Gastroesophageal sphincter (tissue), 3 donors: Measurements from ENCODE around the gene CMTM5.

Experiments used
- POLR2AphosphoS5 ChIP-seq: sonication (generic); formaldehyde crosslinking; IDR thresholded peaks from one replicate; pipeline ENCODE4 v1.6.1; 2017; ENCODE audit warnings: antibody characterized with exemption
- TF ChIP-seq, protein P1 (sequence below), 4 experiments: fragments of 200-600 bp in 2 of 4; fragments of 450-650 bp in 2 of 4; sonication (generic) in 1 of 4; IDR thresholded peaks; one replicate each; pipeline ENCODE4 v1.5.1; 2017 to 2019; ENCODE audit warnings: antibody characterized with exemption in 4 of 4, mild to moderate bottlenecking in 2 of 4, moderate library complexity in 2 of 4

DNA sequence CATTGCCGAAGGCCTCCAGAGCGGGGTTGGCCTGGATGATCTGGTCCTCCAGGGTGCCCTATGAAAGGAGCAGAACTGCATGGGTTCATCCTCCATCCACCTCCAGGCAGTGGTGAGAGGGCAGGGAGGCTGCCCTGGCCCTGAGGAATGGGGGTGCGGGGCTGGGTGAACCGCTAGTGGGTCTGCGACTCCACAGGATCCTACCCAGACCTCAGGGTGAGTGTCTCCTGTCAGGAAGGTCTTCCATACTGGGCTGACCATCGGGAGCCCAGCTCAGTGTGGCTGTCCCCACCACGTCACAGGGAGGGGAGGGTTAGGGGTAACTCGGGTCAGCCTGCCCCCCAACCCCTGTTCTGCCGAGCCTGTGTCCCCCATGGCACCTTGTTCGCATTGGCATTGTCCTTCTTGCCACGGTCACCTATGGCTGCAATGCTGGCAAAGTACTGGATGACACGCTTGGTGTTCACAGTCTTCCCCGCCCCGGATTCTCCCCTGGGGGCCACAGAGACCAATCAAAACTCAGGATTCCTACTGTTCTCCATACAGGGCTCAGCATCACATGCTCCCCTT, 27.6 kb downstream of the CMTM5 start:
- TF ChIP-seq, protein P1, sequence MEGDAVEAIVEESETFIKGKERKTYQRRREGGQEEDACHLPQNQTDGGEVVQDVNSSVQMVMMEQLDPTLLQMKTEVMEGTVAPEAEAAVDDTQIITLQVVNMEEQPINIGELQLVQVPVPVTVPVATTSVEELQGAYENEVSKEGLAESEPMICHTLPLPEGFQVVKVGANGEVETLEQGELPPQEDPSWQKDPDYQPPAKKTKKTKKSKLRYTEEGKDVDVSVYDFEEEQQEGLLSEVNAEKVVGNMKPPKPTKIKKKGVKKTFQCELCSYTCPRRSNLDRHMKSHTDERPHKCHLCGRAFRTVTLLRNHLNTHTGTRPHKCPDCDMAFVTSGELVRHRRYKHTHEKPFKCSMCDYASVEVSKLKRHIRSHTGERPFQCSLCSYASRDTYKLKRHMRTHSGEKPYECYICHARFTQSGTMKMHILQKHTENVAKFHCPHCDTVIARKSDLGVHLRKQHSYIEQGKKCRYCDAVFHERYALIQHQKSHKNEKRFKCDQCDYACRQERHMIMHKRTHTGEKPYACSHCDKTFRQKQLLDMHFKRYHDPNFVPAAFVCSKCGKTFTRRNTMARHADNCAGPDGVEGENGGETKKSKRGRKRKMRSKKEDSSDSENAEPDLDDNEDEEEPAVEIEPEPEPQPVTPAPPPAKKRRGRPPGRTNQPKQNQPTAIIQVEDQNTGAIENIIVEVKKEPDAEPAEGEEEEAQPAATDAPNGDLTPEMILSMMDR (IDR thresholded peaks at IDR 0.05): no peak
- TF ChIP-seq POLR2AphosphoS5: no peak
